Spinal cord (tissue), 10 donors: Measurements from ENCODE around the gene AGXT. TPM values are rescaled to one million over a fixed set of nuclear protein-coding genes. Genes with fewer than 3 reads are reported as not detected.
A peak's percentile ranks its signal among the peaks of the same experiment; 100 is the strongest.

Experiments used
- DNase-seq, 6 donors: peaks; one replicate each; pipeline versions ENCODE4 v3.0.0 to v3.0.0-alpha.2; 2013 to 2015; ENCODE audit warnings: low spot score in 6 of 6, low read depth in 4 of 6
- H3K27ac ChIP-seq: one replicate; pipeline ENCODE4 v1.5.1; 2013; ENCODE audit warnings: low read depth, low read length, control low read depth
- H3K27me3 ChIP-seq: one replicate; pipeline ENCODE4 v1.6.1; 2013; ENCODE audit warnings: low read length; ENCODE audit not compliant: control insufficient read depth, insufficient read depth
- H3K36me3 ChIP-seq: one replicate; pipeline ENCODE4 v1.6.1; 2013; ENCODE audit warnings: low read length; ENCODE audit not compliant: control insufficient read depth, insufficient read depth
- H3K4me1 ChIP-seq: one replicate; pipeline ENCODE4 v1.6.1; 2013; ENCODE audit warnings: low read length; ENCODE audit not compliant: control insufficient read depth, insufficient read depth
- H3K4me3 ChIP-seq: one replicate; pipeline ENCODE4 v1.5.1; 2013; ENCODE audit warnings: low read depth, low read length, control low read depth
- H3K9me3 ChIP-seq: one replicate; pipeline ENCODE4 v1.6.1; 2013; ENCODE audit warnings: low read length; ENCODE audit not compliant: control insufficient read depth, insufficient read depth
- WGBS: methylation state at CpG from one replicate; pipeline ENCODE4 v1.1.5; 2013; ENCODE audit warnings: missing lambda C conversion rate; ENCODE audit not compliant: insufficient coverage; 5-methylcytosine and 5-hydroxymethylcytosine counted together
- polyA plus RNA-seq, 2 donors: library from polyadenylated mRNA; unstranded; fragments of 120-200 nt; gene quantifications; one replicate each; pipeline ENCODE4 v1.2.1, GENCODE V29; 2013; ENCODE audit not compliant: insufficient read length in 2 of 2
- total RNA-seq, 2 donors: library from RNA; depleted of rRNA in 1 of 2; stranded (reverse); fragments of 120-200 nt in 1 of 2; fragments of >200 nt in 1 of 2; gene quantifications; one replicate each; pipeline versions ENCODE4 v1.2.3 to v1.2.4, GENCODE V29; 2013 to 2014
- donor health status: healthy.

The AGXT gene
- total and polyA plus RNA-seq, 4 donors = 0.17 TPM; not detected in 3

- peaks cover 5% of the 10 kb centered on the region for H3K4me1 ChIP-seq
- no peaks in the 10 kb centered on the region for H3K27me3 ChIP-seq
- no peaks in the 10 kb centered on the region for H3K36me3 ChIP-seq
- no peaks in the 10 kb centered on the region for H3K9me3 ChIP-seq
- peak in 1 of 6 donors; percentile 48 for DNase-seq
- 63% methylated on average over 31 of the region's 38 CpGs for WGBS
- no peak overlapping the region for H3K4me3 ChIP-seq
- H3K27ac ChIP-seq = no peak overlapping the region
Measured at GRCh38 chr2:240926516-240927389, 58.1 kb downstream of the AGXT start.

DNA sequence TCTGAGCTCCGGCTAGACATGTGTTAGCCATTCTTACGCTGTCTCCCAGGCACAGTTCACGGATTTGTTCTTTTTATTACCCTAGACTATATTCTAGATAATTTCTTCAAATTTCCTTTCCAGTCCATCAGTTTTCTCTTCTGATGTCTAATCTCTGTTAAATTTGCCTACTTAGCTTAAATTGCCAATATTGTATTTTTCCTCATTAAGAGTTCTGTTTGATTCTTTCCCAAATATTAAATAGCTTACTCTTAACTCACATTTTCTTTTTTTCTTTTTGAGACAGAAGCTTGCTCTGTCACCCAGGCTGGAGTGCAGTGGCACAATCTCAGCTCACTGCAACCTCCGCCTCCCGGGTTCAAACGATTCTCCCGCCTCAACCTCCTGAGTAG, 58.8 kb downstream of the AGXT start:
- Histone ChIP-seq H3K9me3 (no peaks in the 10 kb centered on the region), H3K27ac (no peak overlapping the region), H3K4me3 (no peak overlapping the region), H3K27me3 (no peaks in the 10 kb centered on the region), H3K36me3 (no peaks in the 10 kb centered on the region), H3K4me1 (peaks cover 5% of the 10 kb centered on the region)
- DNase-seq = no peak
- WGBS = 100% methylated on average over 4 of the region's 7 CpGs

DNA sequence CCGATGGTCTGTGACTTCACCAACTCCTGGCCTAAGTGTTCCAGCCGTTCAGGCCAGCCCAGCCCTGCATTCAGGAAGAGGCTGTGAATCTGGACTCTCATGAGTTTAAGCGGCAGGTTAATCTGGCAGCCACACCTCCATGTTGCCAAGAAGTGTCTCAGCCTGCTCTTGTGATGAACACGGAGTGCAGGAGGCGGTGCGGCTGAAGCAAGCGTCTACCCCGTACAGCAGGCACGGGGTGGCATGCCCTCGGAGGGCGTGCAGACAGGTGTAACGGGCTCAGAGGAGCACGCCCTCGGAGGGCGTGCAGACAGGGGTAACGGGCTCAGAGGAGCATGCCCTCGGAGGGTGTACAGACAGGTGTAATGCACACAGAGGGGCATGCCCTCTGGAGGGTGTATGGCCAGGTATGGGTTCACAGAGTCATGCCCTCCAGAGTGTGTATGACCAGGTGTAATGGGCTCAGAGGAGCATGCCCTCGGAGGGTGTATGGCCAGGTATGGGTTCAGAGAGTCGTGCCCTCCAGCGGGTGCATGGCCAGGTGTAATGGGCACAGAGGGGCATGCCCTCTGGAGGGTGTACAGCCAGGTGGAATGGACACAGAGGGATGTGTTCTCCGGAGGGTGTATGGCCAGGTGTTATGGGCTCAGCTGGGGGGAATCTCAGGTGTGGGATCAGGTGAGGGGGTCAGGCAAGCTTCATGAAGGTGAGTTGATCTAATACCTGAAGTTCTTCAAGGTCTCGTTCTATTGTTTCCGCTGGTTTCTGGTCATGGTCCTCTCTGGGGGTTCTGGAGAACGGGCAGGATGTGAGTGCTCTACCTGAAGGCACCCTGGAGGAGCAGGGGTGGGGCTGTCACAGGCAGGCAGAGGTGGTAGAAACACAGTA, 60.1 kb downstream of the AGXT start:
- DNase-seq = no peak
- 90% methylated on average over 24 of the region's 24 CpGs for whole genome bisulfite sequencing
- Histone ChIP-seq H3K4me1 (no peaks in the 10 kb centered on the region), H3K27ac (no peak overlapping the region), H3K4me3 (no peak overlapping the region), H3K9me3 (no peaks in the 10 kb centered on the region), H3K36me3 (no peaks in the 10 kb centered on the region), H3K27me3 (no peaks in the 10 kb centered on the region)

DNA sequence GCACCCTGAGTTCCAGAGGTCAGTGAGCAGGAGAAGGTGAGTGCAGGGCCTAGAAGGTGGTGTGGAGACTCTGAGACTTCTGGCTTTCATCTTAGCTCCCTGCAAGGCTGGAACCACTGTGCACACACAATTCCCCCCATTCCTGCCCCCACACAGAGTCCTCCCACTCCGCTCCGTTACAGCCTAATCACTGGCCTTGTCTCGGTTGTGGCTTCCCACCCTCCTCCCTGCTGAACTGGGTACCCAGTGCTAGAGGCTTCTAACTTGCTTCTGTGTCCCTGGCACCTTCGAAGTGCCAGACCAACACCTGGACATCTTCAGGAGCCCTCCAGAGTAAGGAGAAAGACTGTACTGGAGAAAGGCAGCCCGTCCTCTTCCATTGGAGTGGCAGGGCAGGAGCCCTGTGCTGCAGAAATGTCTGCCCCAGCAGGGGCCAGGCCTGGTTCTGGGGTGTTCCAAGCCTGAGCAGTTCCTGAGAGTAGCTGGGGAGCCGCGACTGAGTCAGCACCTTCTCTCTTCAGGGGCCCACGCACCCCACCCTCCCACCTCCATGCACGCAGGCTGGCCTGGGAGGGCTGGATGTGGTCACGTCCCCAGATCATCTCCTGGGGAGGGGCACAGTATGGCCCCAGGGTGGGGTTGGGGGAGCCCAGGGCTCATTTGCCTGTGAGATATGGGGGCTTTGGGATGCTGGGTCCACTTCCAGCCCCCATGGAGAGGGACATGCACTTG, 60.9 kb downstream of the AGXT start:
- WGBS = 76% methylated on average over 8 of the region's 10 CpGs
- Histone ChIP-seq H3K9me3 (no peaks in the 10 kb centered on the region), H3K4me3 (no peak overlapping the region), H3K27me3 (no peaks in the 10 kb centered on the region), H3K27ac (no peak overlapping the region), H3K4me1 (no peaks in the 10 kb centered on the region), H3K36me3 (no peaks in the 10 kb centered on the region)
- DNase-seq = no peak

Other genes starting within 250 kb of the AGXT start
- gene GPR35, start 243.3 kb upstream of the AGXT start, total RNA-seq = 1 to 10 TPM; 2.1 to 2.6 TPM
- 1 to 10 TPM; 1.9 to 3.9 TPM for gene GPR35, start 243.3 kb upstream of the AGXT start, polyA plus RNA-seq
- gene AQP12B, start 185.9 kb upstream of the AGXT start, total RNA-seq = not detected
- under 1 TPM; 0.44 to 0.56 TPM for gene AQP12B, start 185.9 kb upstream of the AGXT start, polyA plus RNA-seq
- gene AQP12A, start 177.0 kb upstream of the AGXT start, total RNA-seq = not detected
- gene AQP12A, start 177.0 kb upstream of the AGXT start, polyA plus RNA-seq = under 1 TPM in 1 of 2 donors, not detected in 1; 0.62 TPM
- gene KIF1A, start 48.6 kb upstream of the AGXT start, total RNA-seq = 100 to 1,000 TPM; 125 to 186 TPM
- 100 to 1,000 TPM; 449 to 519 TPM for gene KIF1A, start 48.6 kb upstream of the AGXT start, polyA plus RNA-seq
- gene MAB21L4, start 27.3 kb downstream of the AGXT start, total RNA-seq = under 1 TPM in 1 of 2 donors, not detected in 1; 0.22 TPM
- under 1 TPM in 1 of 2 donors, not detected in 1; 0.35 TPM for gene MAB21L4, start 27.3 kb downstream of the AGXT start, polyA plus RNA-seq
- 1 to 10 TPM in 1 of 2 donors, under 1 TPM in 1; 0.30 to 4.4 TPM for gene CROCC2, start 37.5 kb downstream of the AGXT start, total RNA-seq
- gene CROCC2, start 37.5 kb downstream of the AGXT start, polyA plus RNA-seq = 1 to 10 TPM; 3.0 to 3.1 TPM
- 10 to 100 TPM; 23.5 to 93.7 TPM for gene SNED1, start 129.8 kb downstream of the AGXT start, total RNA-seq
- gene SNED1, start 129.8 kb downstream of the AGXT start, polyA plus RNA-seq = 10 to 100 TPM in 1 of 2 donors, 1 to 10 TPM in 1; 6.0 to 30.0 TPM
- 10 to 100 TPM; 41.8 to 45.0 TPM for gene MTERF4, start 233.5 kb downstream of the AGXT start, total RNA-seq
- 10 to 100 TPM; 58.0 to 68.2 TPM for gene MTERF4, start 233.5 kb downstream of the AGXT start, polyA plus RNA-seq